22Rv1 (cell line): ENCODE results near the gene BBS10.
"Not testable (repeated sequence)": the region's sequence is repeated elsewhere in the genome, so short reads cannot be mapped to it uniquely, and the experiment has no call there.

Source experiments
- CTCF ChIP-seq: fragments of 450-650 bp; IDR thresholded peaks from 2 replicates; pipeline ENCODE4 v1.5.1; 2017; ENCODE audit warnings: mild to moderate bottlenecking
- ZFX ChIP-seq: fragments of 450-650 bp; IDR thresholded peaks from 2 replicates; pipeline ENCODE4 v1.6.1; 2017; ENCODE audit warnings: antibody characterized with exemption, borderline replicate concordance

GRCh38 chr12:76319595-76320319 is 28.5 kb downstream of the BBS10 start:
- not testable (repeated sequence) for TF ChIP-seq ZFX, CTCF
